GM21390 (cell line): ENCODE results near the gene CXorf38.
"Not testable (repeated sequence)": the region's sequence is repeated elsewhere in the genome, so short reads cannot be mapped to it uniquely, and the experiment has no call there.

Experiments
- ATAC-seq: cut with Tn5 transposase; IDR thresholded peaks from one replicate; pipeline ENCODE4 v1.9.1; 2021; ENCODE audit not compliant: unreplicated experiment

The CXorf38 gene

GRCh38 chrX:40628506-40628905, 18.9 kb downstream of the CXorf38 start:
- ATAC-seq = no peak

DNA sequence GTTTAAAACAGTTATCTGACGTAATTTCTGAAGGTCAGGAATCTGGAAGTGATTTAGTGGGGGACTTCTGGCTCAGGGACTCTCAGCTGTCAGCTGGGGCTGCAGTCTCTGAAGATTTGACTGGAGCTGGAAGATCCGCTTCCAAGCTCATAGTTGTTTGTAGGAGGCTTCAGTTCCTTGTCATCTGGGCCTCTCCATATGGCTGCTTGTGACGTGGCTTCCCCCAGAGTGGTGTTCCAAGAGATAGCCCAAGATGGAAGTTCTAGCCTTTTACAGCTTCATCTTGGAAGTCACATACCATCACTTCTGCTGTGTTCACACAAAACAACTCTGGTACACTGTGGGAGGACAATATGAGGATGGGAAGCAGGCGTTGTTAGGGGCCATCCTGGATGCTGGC, 22.1 kb downstream of the CXorf38 start:
- ATAC-seq = no peak

DNA sequence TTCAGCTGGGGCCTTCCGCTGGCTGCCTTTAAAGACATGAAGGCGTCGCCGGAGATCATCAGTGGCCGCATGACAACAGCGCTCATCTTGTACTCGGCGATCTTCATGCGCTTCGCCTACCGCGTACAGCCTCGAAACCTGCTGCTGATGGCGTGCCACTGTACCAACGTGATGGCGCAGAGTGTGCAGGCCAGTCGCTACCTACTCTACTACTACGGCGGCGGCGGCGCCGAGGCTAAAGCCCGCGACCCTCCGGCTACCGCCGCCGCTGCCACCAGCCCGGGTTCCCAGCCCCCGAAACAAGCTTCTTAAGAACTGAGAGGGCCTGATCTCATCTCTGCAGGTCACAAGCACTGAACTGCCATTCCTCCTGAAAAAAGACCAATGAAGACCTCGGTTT, 23.7 kb downstream of the CXorf38 start:
- no peak for ATAC-seq

- ATAC-seq = no peak
Observed at GRCh38 chrX:40623139-40623536, 24.2 kb downstream of the CXorf38 start, which contains the start of gene MPC1L. MPC1L (plus strand) TSS chrX:40623428; CDS start chrX:40623566, 138 bp downstream.

- no peak for ATAC-seq
Observed at GRCh38 chrX:40622479-40623138, 24.8 kb downstream of the CXorf38 start.

- ATAC-seq = no peak
Observed at GRCh38 chrX:40617566-40617965, 29.8 kb downstream of the CXorf38 start.

GRCh38 chrX:40615976-40616375, 31.4 kb downstream of the CXorf38 start:
- ATAC-seq = no peak

DNA sequence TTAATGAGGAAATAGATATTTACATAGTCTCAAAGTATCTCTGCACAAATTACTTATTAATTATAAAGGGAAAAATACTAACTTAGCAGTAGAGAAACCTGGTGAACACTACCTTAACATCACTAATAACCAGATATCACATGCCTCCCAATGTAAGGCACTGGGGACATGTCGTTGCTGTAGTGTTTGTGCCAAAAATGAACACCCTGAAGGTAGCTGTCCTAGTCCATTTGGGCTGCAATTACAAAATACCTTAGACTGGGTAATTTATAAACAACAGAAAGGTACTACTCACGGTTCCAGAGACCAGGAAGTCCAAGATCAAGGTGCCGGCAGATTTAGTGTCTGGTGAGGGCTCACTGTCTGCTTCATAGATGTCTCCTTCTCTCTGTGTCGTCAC, 34.9 kb downstream of the CXorf38 start:
- ATAC-seq = no peak

- ATAC-seq = no peak
Observed at GRCh38 chrX:40607381-40607780, 40.0 kb downstream of the CXorf38 start.

- no peak for ATAC-seq
Observed at GRCh38 chrX:40603446-40603845, 43.9 kb downstream of the CXorf38 start.

- ATAC-seq = not testable (repeated sequence)
Observed at GRCh38 chrX:40589616-40590321, 57.6 kb downstream of the CXorf38 start.

- ATAC-seq = not testable (repeated sequence)
Observed at GRCh38 chrX:40587623-40588022, 59.7 kb downstream of the CXorf38 start.

DNA sequence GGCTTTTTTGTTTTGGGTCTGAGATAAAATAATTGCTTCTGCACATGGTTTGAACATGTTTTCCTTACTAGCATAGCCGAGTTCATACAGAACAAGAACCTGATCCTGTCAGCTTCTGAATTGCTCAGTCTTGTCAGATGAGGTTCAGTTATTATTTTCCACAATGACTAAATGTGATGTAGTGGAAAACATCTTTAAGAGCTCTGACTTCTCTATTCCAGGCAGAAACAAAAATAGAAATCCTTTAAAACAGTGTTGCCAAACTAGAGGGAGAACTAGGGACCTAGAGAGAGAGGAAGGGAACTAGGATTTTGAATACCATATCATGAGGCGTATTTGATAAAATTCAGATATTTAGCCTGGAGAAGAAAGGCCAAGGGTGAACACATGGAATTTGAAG, 64.5 kb downstream of the CXorf38 start:
- ATAC-seq = no peak

DNA sequence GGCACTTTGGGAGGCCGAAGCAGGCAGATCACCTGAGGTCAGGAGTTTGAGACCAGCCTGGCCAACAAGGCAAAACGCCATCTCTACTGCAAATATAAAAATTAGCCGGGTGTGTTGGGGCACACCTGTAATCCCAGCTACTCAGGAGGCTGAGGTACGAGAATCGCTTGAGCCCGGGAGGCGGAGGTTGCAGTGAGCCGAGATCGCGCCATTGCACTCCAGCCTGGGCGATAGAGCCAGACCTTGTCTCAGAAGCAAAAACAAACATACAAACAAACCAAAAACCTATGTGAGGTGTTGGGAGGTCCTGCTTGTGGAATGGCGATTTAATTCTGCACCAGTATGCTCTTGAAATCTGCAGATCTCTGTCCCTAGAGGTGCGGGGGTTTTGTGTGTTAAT, 65.2 kb downstream of the CXorf38 start:
- ATAC-seq = not testable (repeated sequence)

DNA sequence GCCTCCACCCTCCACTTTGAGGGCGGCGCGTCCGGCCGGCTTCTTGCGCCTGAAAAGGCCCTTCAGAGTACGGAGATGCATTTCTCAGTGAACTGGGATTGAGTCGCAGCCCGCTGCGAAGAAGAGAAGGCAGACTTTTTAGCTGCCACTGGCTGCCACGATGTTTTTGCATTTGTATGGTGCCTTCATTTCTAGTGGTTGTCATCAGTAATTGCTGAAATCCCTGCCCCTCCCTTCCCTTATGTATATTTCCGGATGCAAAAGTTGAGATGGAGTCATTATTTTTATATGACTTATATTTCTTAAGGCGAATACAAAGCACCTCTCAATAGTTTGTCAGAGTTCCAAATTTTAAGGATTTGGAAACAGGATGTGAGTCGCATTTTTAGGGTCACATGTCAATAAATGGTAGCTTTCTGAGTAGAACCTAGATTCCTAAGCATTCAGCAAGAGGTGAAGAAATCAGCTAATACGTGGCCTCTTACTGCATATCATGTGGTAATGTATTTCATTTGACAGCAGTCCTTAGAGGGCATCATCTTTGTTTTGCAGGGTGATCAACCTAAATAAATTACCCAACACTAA, 65.9 kb downstream of the CXorf38 start:
- no peak for ATAC-seq

GRCh38 chrX:40580537-40581335, 66.6 kb downstream of the CXorf38 start, which contains the start of gene ATP6AP2:
ATP6AP2 (plus strand) TSS chrX:40580970; CDS start chrX:40581066, 96 bp downstream.
- ATAC-seq = peak; percentile 98

DNA sequence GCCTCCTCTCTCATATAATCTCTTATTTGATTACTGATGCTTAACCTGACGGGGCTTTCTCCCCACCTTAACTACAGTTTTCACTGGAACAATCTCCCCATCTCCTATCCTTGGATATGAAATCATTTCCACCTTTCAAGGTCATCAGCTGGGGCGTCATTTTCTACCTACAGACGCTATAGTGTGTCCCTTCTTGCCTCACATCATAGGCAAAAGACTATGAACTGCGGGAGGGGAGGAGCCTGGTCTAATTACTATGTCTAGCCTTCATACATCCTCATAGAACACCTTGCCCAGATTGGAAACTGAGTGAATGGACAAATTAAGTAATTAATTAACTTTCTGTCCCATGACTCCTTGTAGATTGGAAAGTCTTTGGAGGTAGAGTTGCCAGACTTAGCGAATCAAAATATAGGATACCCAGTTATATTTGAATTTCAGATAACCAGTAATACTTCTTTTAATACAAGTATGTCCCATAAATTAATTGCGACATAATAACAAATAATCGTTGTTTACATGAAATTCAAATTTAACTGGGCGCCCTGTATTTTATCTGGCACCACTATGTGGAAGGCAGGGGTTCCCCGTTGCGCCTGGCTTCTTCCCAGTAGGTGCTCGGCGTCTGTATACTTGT, 67.3 kb downstream of the CXorf38 start:
- ATAC-seq = peak; percentile 53

GRCh38 chrX:40579141-40579540, 68.2 kb downstream of the CXorf38 start:
- no peak for ATAC-seq

DNA sequence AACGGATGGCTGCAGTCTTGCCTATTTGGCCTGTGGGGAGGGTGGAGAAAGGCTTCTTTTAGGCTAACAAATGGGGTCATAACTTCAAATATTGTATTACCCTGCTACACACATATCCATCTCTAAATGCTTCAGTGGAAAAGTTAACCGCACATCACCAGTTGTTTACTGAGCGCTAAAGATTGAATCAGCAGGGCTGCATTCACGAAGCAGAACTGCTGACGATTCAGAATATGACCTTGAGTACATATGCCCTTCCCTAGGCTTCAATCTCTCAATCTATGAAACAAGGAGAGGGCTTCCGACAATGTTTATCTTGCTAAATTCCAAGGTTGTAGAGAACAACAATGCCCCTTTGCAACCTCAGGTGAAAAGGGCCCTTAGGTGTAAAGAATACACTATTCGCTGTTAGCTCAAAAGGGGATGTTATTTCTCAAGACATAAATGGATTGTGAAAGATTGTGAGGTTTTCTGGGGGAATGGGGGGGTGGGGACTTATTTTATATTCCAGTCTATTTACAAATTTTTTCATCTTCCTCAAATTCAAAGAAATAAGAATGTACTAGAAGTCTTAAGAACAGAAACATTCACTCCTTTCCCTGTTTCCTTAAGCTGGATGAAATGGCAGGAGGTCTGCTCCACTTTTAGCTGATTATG, 69.2 kb downstream of the CXorf38 start:
- ATAC-seq = no peak
